C4-2B (cell line): ENCODE measurements around the gene MED8.

ENCODE experiments used
- CTCF ChIP-seq: fragments of 450-650 bp; conservative IDR thresholded peaks from 2 replicates; pipeline ENCODE4 v1.5.1; 2017; ENCODE audit warnings: mild to moderate bottlenecking
- ZFX ChIP-seq: fragments of 450-650 bp; IDR thresholded peaks from 2 replicates; pipeline ENCODE4 v1.6.1; 2017

GRCh38 chr1:43395523-43395922 lies 5.9 kb upstream of the MED8 start:
- no peak for TF ChIP-seq CTCF
- no peak for TF ChIP-seq ZFX
